HUES48 (cell line): ENCODE measurements around the gene SHBG.
"Not testable (repeated sequence)": the region's sequence is repeated elsewhere in the genome, so short reads cannot be mapped to it uniquely, and the experiment has no call there.

Experiments used
- H3K27ac ChIP-seq: one replicate; pipeline ENCODE4 v1.7.0; 2013; ENCODE audit warnings: low read depth, low read length, inconsistent platforms
- H3K27me3 ChIP-seq: 2 replicates; pipeline ENCODE4 v1.6.1; 2013; ENCODE audit warnings: mild to moderate bottlenecking, low read length; ENCODE audit not compliant: control insufficient read depth, insufficient read depth
- H3K36me3 ChIP-seq: 2 replicates; pipeline ENCODE4 v1.6.1; 2013; ENCODE audit warnings: low read length; ENCODE audit not compliant: control insufficient read depth, insufficient read depth
- H3K4me1 ChIP-seq: 2 replicates; pipeline ENCODE4 v1.6.1; 2013; ENCODE audit warnings: mild to moderate bottlenecking, low read length; ENCODE audit not compliant: control insufficient read depth, insufficient read depth
- H3K4me3 ChIP-seq: 2 replicates; pipeline ENCODE4 v1.5.1; 2013; ENCODE audit warnings: mild to moderate bottlenecking, low read depth, low read length
- H3K9ac ChIP-seq: 2 replicates; pipeline ENCODE4 v1.6.1; 2013; ENCODE audit warnings: mild to moderate bottlenecking, low read depth, low read length, moderate library complexity
- H3K9me3 ChIP-seq: 2 replicates; pipeline ENCODE4 v1.6.1; 2013; ENCODE audit warnings: low read length; ENCODE audit not compliant: control insufficient read depth, insufficient read depth

SHBG gene

DNA sequence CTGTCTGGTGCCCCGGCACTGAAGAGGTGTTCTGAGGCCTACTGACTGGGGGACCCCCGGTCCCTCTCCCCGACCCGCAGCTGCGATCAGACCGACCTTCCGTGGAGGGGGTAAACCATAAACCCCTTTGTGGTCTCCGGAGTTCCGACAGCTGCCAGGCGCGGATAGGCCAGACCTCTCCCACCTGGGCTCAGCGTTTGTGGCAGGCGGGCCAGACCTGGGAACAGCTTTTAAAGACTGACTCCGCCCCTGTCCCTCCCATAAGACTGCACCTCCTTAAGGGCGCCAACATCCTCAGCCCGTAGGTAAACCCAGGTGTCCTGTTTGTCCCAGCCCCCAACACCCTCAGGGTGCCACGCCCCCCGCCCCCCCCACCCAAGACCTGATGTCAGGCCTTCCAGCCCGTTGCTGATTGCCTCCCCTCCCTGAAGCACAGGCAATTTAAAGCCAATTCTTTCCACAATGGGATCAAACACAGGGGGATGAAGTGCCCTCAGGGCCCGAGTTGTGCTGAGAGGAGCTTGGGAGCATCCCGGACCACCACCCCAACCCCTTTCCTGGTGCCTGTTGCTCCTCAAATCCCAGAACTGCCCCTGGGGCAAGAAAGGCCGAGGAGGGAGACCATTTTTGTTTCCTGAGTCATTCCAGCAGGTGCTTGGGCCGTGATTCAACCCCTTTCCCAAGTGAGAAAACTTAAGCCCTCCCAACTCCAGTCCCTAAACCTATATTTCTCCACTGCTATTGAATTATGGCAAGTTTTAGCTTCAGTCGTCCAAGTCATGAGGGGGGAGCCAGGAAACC, 39.8 kb upstream of the SHBG start, which contains the start of gene SOX15:
TSS of gene SOX15 (minus strand) at position 204 of the 801 bp plus-strand sequence. CDS start 418 bp downstream, outside the sequence.
- peaks cover 14% of the 10 kb centered on the region for H3K4me1 ChIP-seq
- no peaks in the 10 kb centered on the region for H3K9me3 ChIP-seq
- peak within 1 kb of the TSS; percentile 72 for H3K9ac ChIP-seq
- peaks cover 61% of the 10 kb centered on the region for H3K36me3 ChIP-seq
- peak within 1 kb of the TSS; percentile 76 for H3K4me3 ChIP-seq
- H3K27ac ChIP-seq = peak within 1 kb of the TSS; percentile 96
- H3K27me3 ChIP-seq = no peaks in the 10 kb centered on the region

- H3K4me3 ChIP-seq = 0 out of 2 replicates have a peak overlapping the region, but pooled peaks have one; percentile 28
- no peaks in the 10 kb centered on the region for H3K9me3 ChIP-seq
- peaks cover 14% of the 10 kb centered on the region for H3K4me1 ChIP-seq
- H3K36me3 ChIP-seq = peaks cover 63% of the 10 kb centered on the region
- no peaks in the 10 kb centered on the region for H3K27me3 ChIP-seq
- peak overlapping the region; percentile 96 for H3K27ac ChIP-seq
- H3K9ac ChIP-seq = peak overlapping the region; percentile 72
These were observed 39.2 kb upstream of the SHBG start for GRCh38 chr17:7590743-7591142.

DNA sequence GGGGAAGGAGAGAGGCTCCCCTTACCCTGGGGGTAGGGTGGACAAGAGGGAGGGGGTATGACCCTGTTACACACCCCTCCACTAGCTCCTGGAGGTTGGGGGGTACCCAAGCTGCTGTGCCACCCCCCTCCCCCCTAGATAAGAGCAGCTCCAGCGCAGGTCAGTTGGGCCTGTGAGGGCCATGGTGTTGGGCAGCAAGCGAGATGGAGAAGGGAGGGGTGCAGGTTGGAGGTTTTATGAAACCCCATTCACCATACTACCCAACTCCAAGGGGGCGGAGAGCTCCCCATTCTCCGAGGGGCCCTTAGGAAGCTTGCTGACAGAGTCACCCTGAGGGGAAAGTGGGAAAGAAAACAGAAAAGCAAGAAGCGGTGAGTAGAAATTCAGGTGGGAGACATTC, 38.3 kb upstream of the SHBG start:
- H3K9me3 ChIP-seq = no peaks in the 10 kb centered on the region
- no peak overlapping the region for H3K4me3 ChIP-seq
- peak overlapping the region; percentile 96 for H3K27ac ChIP-seq
- no peak overlapping the region for H3K9ac ChIP-seq
- no peaks in the 10 kb centered on the region for H3K27me3 ChIP-seq
- H3K4me1 ChIP-seq = peaks cover 14% of the 10 kb centered on the region
- peaks cover 68% of the 10 kb centered on the region for H3K36me3 ChIP-seq

DNA sequence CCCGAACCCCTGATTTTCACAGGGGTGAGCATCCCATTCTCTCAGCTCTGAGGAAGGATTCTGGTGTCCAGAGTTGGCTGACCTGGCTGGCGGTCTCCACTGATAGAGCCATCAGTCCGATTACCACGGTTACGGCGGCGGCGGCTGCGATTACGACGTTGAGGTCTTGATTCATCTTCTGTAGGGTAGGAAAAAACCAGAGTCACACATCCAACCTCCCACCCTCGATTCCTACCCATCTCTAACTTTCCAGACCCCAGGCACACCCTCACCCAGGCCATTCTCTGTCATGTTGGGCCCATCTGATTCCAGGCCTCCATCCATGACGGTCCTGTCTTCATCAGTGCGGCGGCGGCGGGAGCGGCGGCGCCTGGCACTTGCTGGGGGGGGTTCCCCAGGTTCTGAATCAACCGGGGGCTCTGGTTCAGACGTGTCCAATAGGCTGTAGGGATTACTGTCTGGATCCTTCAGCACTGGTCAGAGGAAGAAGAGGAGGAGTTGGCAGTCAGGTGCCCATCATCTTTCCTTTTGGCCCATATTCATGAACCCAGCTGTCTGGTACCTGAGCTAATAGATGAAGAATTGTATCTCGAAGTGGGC, 37.4 kb upstream of the SHBG start:
- no peak overlapping the region for H3K27ac ChIP-seq

GRCh38 chr17:7593296-7593695, 36.6 kb upstream of the SHBG start:
- H3K9ac ChIP-seq = no peak overlapping the region
- no peak overlapping the region for H3K27ac ChIP-seq
- H3K4me1 ChIP-seq = peaks cover 14% of the 10 kb centered on the region
- H3K36me3 ChIP-seq = peaks cover 64% of the 10 kb centered on the region
- H3K4me3 ChIP-seq = no peak overlapping the region
- H3K27me3 ChIP-seq = no peaks in the 10 kb centered on the region
- H3K9me3 ChIP-seq = no peaks in the 10 kb centered on the region

More for the DNA sequence above, 37.4 kb upstream of the SHBG start:
- H3K4me3 ChIP-seq = no peak overlapping the region
- no peaks in the 10 kb centered on the region for H3K27me3 ChIP-seq
- peaks cover 69% of the 10 kb centered on the region for H3K36me3 ChIP-seq
- peaks cover 14% of the 10 kb centered on the region for H3K4me1 ChIP-seq
- H3K9ac ChIP-seq = no peak overlapping the region
- no peaks in the 10 kb centered on the region for H3K9me3 ChIP-seq

DNA sequence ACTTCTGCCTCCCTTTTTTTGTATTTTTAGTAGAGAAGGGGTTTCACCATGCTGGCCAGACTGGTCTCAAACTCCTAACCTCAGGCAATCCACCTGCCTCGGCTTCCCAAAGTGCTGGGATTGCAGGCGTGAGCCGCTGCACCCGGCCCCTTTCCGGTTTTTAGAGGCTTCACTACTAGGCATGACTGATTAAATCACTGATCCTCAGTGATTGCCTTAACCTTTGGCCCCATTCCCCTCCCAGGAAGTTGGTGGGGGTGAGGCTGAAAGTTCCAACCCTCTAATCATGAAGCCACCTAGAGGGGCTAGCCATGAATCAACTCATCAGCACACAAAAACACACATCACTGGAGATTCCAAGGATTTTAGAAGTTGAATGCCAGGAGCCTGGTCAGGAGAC, 32.4 kb upstream of the SHBG start:
- not testable (repeated sequence) for H3K9me3 ChIP-seq, H3K4me1 ChIP-seq, H3K9ac ChIP-seq, H3K4me3 ChIP-seq, H3K27me3 ChIP-seq, H3K27ac ChIP-seq
- H3K36me3 ChIP-seq = peaks cover 85% of the 10 kb centered on the region

- Histone ChIP-seq H3K36me3 (peaks cover 56% of the 10 kb centered on the region), H3K27ac (no peak overlapping the region), H3K4me3 (no peak overlapping the region), H3K9me3 (no peaks in the 10 kb centered on the region), H3K9ac (no peak overlapping the region), H3K4me1 (no peaks in the 10 kb centered on the region), H3K27me3 (no peaks in the 10 kb centered on the region)
These were observed 23.7 kb upstream of the SHBG start for GRCh38 chr17:7606280-7606679.

- H3K4me3 ChIP-seq = no peak overlapping the region
- H3K36me3 ChIP-seq = peaks cover 34% of the 10 kb centered on the region
- H3K9ac ChIP-seq = no peak overlapping the region
- H3K4me1 ChIP-seq = peaks cover 18% of the 10 kb centered on the region
- no peak overlapping the region for H3K27ac ChIP-seq
- no peaks in the 10 kb centered on the region for H3K9me3 ChIP-seq
- H3K27me3 ChIP-seq = no peaks in the 10 kb centered on the region
These were observed 19.3 kb upstream of the SHBG start for GRCh38 chr17:7610641-7611040.

DNA sequence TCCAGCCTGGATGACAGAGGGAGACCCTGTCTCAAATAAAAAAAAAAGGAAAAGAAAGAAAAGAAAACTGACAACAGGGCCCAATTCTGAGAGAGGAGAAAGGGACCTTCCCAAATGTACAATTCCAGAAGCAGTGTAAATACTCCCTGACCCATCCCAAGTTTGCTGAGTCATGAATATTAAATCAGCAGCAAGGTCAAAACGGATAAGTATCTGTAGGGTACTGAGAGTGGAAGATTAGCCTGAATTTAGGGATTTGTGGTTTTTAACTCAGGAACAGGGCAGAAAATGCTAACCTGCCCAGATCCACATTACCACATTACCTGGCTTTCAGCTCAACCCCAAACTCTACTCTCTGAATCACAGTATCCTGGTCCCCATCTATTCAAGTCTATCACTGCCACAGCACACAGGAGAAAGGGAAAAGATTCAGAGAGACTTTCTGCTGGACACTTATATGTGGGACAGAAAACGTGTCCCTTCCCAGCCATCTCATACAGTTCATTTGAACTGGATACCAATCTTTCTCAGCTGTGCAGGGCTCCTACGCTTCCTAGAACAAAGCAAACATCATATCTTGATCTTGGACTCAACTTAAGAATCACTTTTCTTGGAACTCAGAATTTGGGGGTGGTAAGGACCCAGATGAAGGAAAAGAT, 18.2 kb upstream of the SHBG start:
- no peaks in the 10 kb centered on the region for H3K9me3 ChIP-seq
- no peak overlapping the region for H3K4me3 ChIP-seq
- no peaks in the 10 kb centered on the region for H3K27me3 ChIP-seq
- no peak overlapping the region for H3K9ac ChIP-seq
- H3K36me3 ChIP-seq = peaks cover 22% of the 10 kb centered on the region
- no peak overlapping the region for H3K27ac ChIP-seq
- H3K4me1 ChIP-seq = peaks cover 18% of the 10 kb centered on the region

DNA sequence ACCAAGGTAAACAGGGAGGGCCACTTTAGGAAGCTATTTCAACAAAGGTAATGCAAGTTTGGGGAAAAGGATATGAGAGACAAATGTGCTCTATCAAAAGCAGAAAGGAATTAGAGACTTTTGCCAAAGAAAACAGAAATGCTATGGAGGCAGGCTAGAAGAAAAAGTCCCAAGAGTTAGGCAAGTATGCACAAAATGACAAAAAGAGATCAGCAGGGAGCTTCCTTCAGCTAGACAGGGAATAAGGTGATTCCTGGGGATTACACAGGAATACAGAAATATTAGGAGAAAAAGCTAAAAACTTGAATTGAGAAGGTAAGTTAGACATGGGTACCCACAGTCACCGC, 17.7 kb upstream of the SHBG start:
- Histone ChIP-seq H3K4me1 (peaks cover 18% of the 10 kb centered on the region), H3K27me3 (no peaks in the 10 kb centered on the region), H3K9me3 (no peaks in the 10 kb centered on the region), H3K4me3 (no peak overlapping the region), H3K36me3 (peaks cover 22% of the 10 kb centered on the region), H3K9ac (no peak overlapping the region), H3K27ac (no peak overlapping the region)
